NCI-H2171 treated with DMSO at 0.1 percent for 48 hours (cell line): Measurements from ENCODE around the gene FOXF2.

ENCODE experiments used
- DNase-seq: peaks from one replicate; lab custom pipeline; 2025; lab: John Stamatoyannopoulos, UW

FOXF2 gene

DNA sequence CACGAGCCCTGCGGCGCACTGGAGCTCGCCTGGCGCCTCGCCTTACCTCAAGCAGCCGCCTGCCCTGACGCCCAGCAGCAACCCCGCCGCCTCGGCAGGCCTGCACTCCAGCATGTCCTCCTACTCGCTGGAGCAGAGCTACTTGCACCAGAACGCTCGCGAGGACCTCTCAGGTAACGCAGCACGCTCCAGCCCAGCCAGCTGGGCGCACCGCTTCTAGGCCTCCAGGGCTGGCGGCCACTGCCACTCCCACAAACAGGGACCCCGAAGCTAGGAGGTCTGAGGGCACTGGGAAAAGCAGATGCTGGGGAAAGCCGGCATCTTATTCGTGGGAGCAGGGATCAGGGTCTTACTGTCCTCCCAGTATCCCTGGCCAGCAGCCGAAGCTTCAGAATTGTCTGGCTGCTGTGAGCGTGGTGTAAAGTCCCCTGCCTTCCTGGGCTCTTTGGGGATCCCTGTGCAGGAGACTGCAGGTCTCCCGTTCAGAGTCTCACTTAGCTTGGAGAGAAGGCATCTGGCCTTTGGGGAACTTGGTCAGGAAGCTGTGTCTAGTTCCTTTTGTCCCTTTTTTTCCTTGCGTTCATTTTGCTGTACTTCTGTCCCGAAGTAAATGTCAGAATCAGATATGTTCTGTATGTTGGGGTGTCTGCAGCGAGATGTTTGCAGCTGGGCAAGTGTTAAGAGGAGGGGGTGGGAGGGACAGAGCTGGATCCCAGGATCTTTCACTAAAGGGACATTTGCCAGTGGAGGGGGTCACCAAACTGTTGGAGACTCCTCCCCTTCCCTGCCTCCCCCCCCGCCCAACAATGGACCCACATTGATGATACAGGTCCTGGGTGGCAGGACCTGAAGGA, 1.8 kb downstream of the FOXF2 start:
- no peak for DNase-seq

DNA sequence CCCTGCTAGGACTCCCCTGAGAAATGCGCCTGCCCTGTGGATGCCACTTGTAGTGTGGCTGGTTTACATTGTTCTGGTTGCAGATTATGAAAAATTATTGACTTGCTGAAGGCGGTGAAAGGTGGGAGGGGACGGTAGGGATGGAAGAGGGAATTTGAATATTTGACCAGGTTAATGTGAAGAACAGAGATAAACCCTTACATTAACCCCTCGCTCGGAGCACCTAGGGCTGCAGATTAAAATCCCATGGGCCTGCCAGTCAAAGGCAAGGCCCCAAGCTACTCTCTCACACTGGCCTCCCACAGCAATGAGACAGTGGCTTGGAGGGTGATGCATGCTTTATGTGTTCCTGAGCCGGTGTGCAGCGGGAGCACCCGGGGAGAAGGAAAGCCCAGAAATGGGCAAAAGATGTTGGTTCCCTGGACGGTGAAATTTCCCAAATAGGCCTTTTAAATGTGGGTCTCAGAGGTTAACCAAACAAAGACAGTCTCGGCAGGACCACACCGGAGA, 2.5 kb downstream of the FOXF2 start:
- DNase-seq = no peak

DNA sequence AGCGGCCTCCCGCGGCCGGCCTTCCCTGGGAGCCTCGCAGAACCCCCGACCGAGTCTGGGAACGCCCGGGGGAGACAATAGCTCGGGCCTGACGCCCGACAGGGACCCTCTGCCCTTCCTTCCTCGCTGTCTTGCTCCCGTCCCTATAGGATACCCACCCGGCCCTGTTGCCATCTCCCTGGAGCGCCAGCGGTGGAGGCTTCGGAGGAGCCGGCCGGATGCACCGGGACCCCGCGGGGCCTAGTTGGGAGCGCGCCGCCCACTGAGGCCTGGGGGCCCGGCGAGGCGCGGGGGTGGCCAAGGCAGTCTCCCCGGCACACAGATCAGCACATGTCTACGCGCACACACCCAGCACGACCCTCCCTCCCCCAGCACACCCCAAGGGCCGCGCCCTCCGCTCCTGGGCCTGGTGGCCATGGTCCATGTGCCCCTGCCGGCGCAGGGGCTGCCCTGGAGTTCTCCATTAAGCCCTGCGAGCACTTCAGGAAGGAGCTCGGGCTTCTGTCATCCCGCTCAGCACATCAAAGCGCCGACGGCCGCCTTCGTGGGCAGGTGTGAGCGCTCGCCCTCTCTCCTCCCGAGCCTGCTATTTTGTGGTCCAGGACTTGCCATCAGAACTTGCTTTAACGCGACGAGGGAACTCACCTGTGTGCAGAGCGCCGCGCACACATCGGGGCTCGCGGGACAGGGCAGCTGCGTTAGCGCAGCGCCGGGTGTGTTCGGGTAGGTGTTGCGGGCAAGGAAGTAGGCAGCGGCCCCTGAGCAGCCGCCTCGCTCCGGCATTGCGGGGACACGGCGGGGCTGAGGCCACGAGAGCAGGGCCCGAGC, 3.7 kb downstream of the FOXF2 start:
- DNase-seq = no peak

GRCh38 chr6:1393641-1394283, 4.4 kb downstream of the FOXF2 start:
- DNase-seq = no peak

- no peak for DNase-seq
Measured at GRCh38 chr6:1394514-1395463, 5.4 kb downstream of the FOXF2 start.

GRCh38 chr6:1395506-1395905, 6.1 kb downstream of the FOXF2 start:
- no peak for DNase-seq

GRCh38 chr6:1395941-1396908, 6.8 kb downstream of the FOXF2 start:
- no peak for DNase-seq

GRCh38 chr6:1396952-1397868, 7.8 kb downstream of the FOXF2 start:
- peak; percentile 53 for DNase-seq

DNA sequence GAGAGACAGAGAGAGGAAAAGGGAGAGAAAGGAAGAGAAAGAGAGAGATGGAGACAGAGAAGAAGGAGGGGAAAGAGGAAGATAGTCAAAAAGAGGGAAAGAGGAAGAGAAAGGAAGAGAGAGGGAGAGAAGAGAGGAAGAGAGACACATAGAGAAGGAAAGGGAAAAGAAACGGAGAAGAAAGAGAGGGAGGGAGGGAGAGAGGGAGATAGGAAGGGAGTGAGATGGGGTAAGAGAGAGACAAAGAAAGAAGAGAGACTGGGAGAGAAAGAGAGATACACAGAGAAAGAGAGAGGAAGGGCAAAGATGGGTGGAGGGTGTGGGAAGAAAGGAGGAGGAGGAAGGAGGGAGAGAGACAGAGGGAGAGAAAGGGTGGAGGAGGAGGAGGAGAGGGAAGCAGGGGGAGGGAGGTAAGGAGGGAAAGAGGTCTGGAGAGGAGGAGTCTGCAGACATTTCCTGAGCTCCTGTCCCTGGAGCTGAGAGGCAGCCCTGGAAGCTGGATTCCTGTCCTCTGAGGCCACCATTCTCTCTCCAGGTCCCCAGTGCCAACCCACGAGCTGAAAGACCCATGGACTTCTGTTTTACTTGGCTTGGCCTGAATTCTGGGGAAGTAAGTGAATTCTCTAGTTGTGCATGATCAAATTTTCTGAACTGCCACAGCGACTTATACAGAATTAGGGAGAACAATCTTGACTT, 9.9 kb downstream of the FOXF2 start:
- DNase-seq = no peak

DNA sequence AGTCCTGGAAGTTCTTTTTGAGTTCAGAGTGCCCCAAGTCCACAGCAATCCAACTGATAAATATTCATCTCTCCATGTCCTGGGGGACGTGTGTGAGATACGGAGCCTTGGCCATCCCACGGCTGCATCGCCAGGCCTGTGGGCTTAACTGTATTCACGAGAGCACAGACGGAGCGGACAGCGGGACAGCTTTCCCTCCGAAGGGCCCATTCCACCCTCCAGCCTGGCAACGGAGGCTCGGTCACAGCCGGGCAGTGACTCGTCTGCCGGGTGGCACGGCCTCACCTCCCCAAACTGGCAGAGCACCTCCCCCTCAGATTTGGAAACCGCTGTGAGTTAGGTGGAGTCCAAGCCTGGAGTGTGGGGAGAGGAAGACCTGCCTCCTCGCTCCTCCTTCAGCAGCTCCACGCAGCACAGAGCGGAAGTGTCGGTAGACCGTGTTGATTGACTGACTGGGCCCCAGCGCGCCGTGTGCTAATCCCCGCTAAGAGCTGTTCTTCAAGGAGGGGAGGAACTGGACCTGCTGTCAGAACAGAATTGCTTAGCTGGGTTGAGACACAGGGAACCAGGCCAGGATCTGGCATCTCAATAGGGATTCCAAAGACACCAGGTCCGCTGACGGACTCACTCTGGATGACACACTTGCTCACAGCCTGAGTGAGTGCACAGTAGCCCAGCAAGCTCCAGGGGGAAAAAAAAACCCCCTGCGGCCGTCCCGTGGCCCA, 10.9 kb downstream of the FOXF2 start:
- no peak for DNase-seq

DNA sequence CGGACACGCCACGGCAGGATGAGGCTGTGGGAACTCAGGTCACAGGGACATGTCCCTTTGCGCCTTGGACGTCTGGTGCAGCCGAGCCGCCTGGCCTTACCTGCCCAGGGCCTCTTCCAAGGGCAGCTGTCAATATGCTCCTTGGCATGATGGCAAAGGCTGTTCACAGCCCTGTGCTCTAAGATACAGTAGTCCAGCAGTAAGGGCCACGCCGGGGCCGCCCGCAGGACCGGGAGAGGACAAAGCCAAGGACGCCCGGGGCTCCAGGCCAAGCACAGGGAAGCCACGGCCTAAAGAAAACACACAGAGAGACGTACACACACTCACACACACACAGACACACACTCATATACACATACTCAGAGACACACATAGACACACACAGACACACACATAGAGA, 13.0 kb downstream of the FOXF2 start:
- DNase-seq = no peak

- DNase-seq = no peak
Measured at GRCh38 chr6:1402868-1403267, 13.5 kb downstream of the FOXF2 start.

DNA sequence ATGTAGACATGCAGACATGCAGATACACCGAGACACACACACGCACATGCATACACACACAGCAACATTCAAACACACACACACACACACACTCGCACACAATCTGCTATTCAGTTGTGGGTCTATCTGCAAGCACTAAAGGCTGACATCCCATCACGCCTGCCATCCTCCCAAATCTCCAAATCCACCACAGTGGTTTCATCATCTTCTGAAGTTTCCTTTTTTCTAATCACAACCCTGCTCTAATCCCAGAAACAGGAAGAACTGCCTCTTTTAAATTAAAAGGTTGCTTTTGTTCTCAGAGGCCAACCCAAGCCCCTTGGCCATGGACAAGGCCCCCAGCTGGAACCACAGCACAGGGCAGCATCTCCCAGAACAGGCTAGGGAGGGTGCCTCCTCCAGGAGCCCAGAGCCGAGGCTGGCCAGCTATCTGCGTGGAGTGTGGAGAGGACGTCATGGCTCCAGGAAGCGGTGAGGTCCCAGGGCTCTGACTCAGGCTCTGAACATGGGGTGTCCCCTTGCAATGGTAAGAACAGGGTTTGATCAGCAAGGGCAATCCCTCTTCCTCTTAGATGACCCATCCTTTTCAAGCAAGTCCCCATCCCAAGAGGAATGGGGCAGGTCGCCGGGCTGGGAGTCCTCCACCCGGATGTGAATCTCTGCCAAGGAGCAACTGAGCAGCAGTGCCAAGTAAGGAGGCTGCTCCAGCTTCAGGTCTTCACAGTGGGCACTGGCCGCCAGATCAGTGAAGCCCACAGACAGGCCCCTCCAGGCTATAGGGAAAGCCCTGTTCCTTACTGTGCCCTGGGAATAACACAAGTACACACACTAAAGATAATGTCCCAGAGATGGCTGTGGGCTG, 14.7 kb downstream of the FOXF2 start:
- no peak for DNase-seq

DNA sequence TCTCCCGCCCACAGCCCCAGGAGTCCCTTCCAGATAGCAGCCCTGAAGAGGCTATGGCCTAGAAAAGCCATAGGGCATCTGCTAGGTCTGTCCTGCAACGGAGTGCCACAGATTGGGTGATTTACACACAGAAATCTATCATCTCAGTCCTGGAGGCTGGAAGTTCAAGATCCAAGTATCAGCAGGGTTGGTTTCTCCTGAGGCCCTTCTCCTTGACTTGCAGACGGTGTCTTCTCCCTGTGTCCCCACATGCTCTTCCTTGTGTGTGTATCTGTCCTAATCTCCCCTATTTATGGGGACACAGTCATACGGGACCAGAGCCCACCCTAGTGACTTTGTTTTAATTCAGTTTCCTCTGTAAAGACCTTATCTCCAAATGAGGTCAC, 15.3 kb downstream of the FOXF2 start:
- no peak for DNase-seq

GRCh38 chr6:1405221-1405620, 15.8 kb downstream of the FOXF2 start:
- DNase-seq = no peak

- no peak for DNase-seq
Measured at GRCh38 chr6:1406306-1407072, 17.1 kb downstream of the FOXF2 start.
